Measurements from ENCODE around the gene ERICH6B.

DNA sequence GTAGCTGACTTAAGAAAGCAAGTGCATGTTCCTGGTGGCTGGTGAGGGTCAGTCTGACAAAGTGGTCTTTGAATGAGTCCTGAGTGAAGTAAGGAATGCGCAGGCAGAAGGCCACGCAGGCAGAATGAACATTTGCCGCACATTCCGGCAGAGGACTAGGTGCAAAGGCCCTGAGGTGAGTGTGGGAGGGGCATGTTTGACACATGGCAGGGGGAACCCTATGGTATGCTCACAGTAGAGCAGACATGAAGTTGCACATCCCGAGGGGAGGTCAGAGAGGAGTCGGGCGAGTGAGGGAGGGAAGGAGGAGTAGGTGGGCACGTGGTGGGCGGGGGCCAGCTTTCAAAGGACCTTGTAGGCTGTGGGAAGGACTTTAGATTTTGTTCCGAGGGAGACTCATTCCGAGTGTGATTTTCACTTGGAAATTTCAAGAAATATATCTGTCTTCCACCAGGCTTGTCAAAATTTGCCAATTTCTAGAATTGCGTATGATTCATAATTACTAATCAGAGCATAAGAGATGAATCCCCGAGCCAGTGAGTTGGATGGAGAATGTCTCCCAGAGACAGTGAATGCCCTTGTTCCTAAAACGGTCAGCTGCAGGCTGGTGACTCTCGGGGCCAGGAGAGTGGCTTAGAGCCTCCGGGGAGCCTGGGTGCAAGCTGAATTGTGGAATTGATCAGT is 40.3 kb downstream of the ERICH6B start:
- TF ChIP-seq POLR2AphosphoS5 (IDR thresholded peaks at IDR 0.05; ENCODE audit: low read length) (no peak), RAD21 (IDR thresholded peaks at IDR 0.05; ENCODE audit: insufficient read depth, low read depth, low read length) (no peak), POLR2A (IDR thresholded peaks at IDR 0.05; ENCODE audit: low read depth, low read length) (no peak), HDAC6 (IDR thresholded peaks at IDR 0.05; ENCODE audit: unreplicated experiment) (no peak), CTCF (IDR thresholded peaks at IDR 0.05 in 2 of 3, conservative IDR thresholded peaks at IDR 0.05 in 1 of 3; ENCODE audit: control insufficient read depth in 2 of 3, extremely low read depth in 1 of 3, insufficient read depth in 1 of 3, low read depth in 3 of 3, low read length in 3 of 3) (no peak)
